NCI-H1694 treated with DMSO at 0.1 percent for 48 hours (cell line): Measurements from ENCODE around the gene OSBPL9.
"Not testable (repeated sequence)": the region's sequence is repeated elsewhere in the genome, so short reads cannot be mapped to it uniquely, and the experiment has no call there.

Source experiments
- DNase-seq: peaks from one replicate; lab custom pipeline; 2025; lab: John Stamatoyannopoulos, UW

OSBPL9 gene

GRCh38 chr1:51708911-51709760 is 92.2 kb downstream of the OSBPL9 start:
- DNase-seq = no peak

GRCh38 chr1:51709951-51710350 is 93.1 kb downstream of the OSBPL9 start:
- no peak for DNase-seq

- DNase-seq = no peak
Observed at GRCh38 chr1:51712590-51712989, 95.7 kb downstream of the OSBPL9 start.

GRCh38 chr1:51714374-51715019 is 97.6 kb downstream of the OSBPL9 start:
- no peak for DNase-seq

- no peak for DNase-seq
Observed at GRCh38 chr1:51715369-51715768, 98.5 kb downstream of the OSBPL9 start.

- no peak for DNase-seq
Observed at GRCh38 chr1:51716746-51717145, 99.9 kb downstream of the OSBPL9 start.

GRCh38 chr1:51717842-51718241 is 101.0 kb downstream of the OSBPL9 start:
- DNase-seq = no peak

- DNase-seq = no peak
Observed at GRCh38 chr1:51719146-51719545, 102.3 kb downstream of the OSBPL9 start.

GRCh38 chr1:51724797-51725196 is 107.9 kb downstream of the OSBPL9 start:
- DNase-seq = no peak

GRCh38 chr1:51726051-51726450 is 109.2 kb downstream of the OSBPL9 start:
- DNase-seq = no peak

- no peak for DNase-seq
Observed at GRCh38 chr1:51726544-51727225, 109.8 kb downstream of the OSBPL9 start.

GRCh38 chr1:51727366-51727765 is 110.5 kb downstream of the OSBPL9 start:
- DNase-seq = no peak

- DNase-seq = no peak
Observed at GRCh38 chr1:51728611-51729155, 111.8 kb downstream of the OSBPL9 start.

GRCh38 chr1:51729156-51729823 is 112.4 kb downstream of the OSBPL9 start:
- DNase-seq = peak; percentile 83

GRCh38 chr1:51729824-51730301 is 113.0 kb downstream of the OSBPL9 start:
- DNase-seq = no peak

- no peak for DNase-seq
Observed at GRCh38 chr1:51731998-51732397, 115.1 kb downstream of the OSBPL9 start.

GRCh38 chr1:51732701-51733425 is 116.0 kb downstream of the OSBPL9 start:
- no peak for DNase-seq

GRCh38 chr1:51733426-51733774 is 116.5 kb downstream of the OSBPL9 start:
- DNase-seq = not testable (repeated sequence)

- DNase-seq = no peak
Observed at GRCh38 chr1:51733793-51734522, 117.1 kb downstream of the OSBPL9 start.

GRCh38 chr1:51734896-51735745 is 118.2 kb downstream of the OSBPL9 start:
- DNase-seq = no peak
